Fibroblast of lung (primary cell): ENCODE data around the gene ITGA8. TPM values are rescaled to one million over a fixed set of nuclear protein-coding genes. Genes with fewer than 3 reads are reported as not detected.

Experiments used
- DNase-seq, 2 donors: peaks; one replicate each; pipeline versions ENCODE4 v3.0.0 to v3.0.0-alpha.2; 2010; ENCODE audit warnings: low read depth in 2 of 2
- H2AFZ ChIP-seq: 2 replicates; pipeline ENCODE4 v1.5.1; 2012; ENCODE audit warnings: low read length, control low read depth, inconsistent platforms
- H3K27ac ChIP-seq: 2 replicates; pipeline ENCODE4 v1.5.1; 2011; ENCODE audit warnings: low read length, control low read depth; ENCODE audit not compliant: insufficient read depth
- H3K27me3 ChIP-seq: 2 replicates; pipeline ENCODE4 v1.5.1; 2011; ENCODE audit warnings: mild to moderate bottlenecking, low read length; ENCODE audit not compliant: control insufficient read depth, insufficient read depth
- H3K36me3 ChIP-seq: 2 replicates; pipeline ENCODE4 v1.5.1; 2011; ENCODE audit warnings: low read length; ENCODE audit not compliant: control insufficient read depth, insufficient read depth
- H3K4me1 ChIP-seq: 2 replicates; pipeline ENCODE4 v1.5.1; 2011; ENCODE audit warnings: low read length; ENCODE audit not compliant: control insufficient read depth, insufficient read depth; ENCODE audit errors: extremely low read depth
- H3K4me2 ChIP-seq: 2 replicates; pipeline ENCODE4 v1.5.1; 2011; ENCODE audit warnings: low read length, control low read depth; ENCODE audit not compliant: insufficient read depth; ENCODE audit errors: extremely low read depth
- H3K4me3 ChIP-seq, 4 experiments: fragments of 200-600 bp in 1 of 4; sonication (generic) in 1 of 4; replicated peaks in 1 of 4; 2 replicates each; pipeline ENCODE4 v1.5.1; 2011 to 2016; ENCODE audit warnings: low read length in 4 of 4, low read depth in 3 of 4, mild to moderate bottlenecking in 3 of 4, control low read depth in 2 of 4, inconsistent platforms in 1 of 4, mixed read lengths in 1 of 4; ENCODE audit not compliant: insufficient read depth in 1 of 4; ENCODE audit errors: control extremely low read depth in 1 of 4
- H3K79me2 ChIP-seq: 2 replicates; pipeline ENCODE4 v1.5.1; 2012; ENCODE audit warnings: mild to moderate bottlenecking, low read length, inconsistent platforms; ENCODE audit not compliant: control insufficient read depth, insufficient read depth
- H3K9ac ChIP-seq: 2 replicates; pipeline ENCODE4 v1.5.1; 2011; ENCODE audit warnings: mild to moderate bottlenecking, low read length, control low read depth; ENCODE audit not compliant: insufficient read depth
- H3K9me3 ChIP-seq: 2 replicates; pipeline ENCODE4 v1.5.1; 2012; ENCODE audit warnings: low read depth, low read length; ENCODE audit not compliant: control insufficient read depth, insufficient read depth
- H4K20me1 ChIP-seq: 2 replicates; pipeline ENCODE4 v1.5.1; 2011; ENCODE audit warnings: low read length; ENCODE audit not compliant: control insufficient read depth, insufficient read depth; ENCODE audit errors: extremely low read depth
- EZH2 ChIP-seq: IDR thresholded peaks from 2 replicates; pipeline ENCODE4 v1.5.1; 2012; ENCODE audit warnings: low read length, control low read depth, mild to moderate bottlenecking; ENCODE audit errors: missing control alignments
- polyA plus RNA-seq, 2 donors: library from polyadenylated mRNA; depleted of rRNA in 1 of 2; stranded (reverse) in 1 of 2; unstranded in 1 of 2; fragments of >200 nt; gene quantifications; 2 replicates each; pipeline ENCODE4 v1.2.1, GENCODE V29; 2011 to 2012; ENCODE audit warnings: missing spikeins in 1 of 2
- total RNA-seq: library from RNA; depleted of rRNA; stranded (reverse); fragments of >200 nt; gene quantifications from 2 replicates; pipeline ENCODE4 v1.2.1, GENCODE V29; 2014
- TF ChIP-seq, protein P1 (sequence below), 2 donors: IDR thresholded peaks in 1 of 2; conservative IDR thresholded peaks in 1 of 2; 1 replicate in 1 of 2; 2 replicates in 1 of 2; pipeline ENCODE4 v1.5.1; 2011 to 2012; ENCODE audit warnings: low read length in 2 of 2, control low read depth in 1 of 2, inconsistent platforms in 1 of 2, low read depth in 1 of 2, mild to moderate bottlenecking in 1 of 2

ITGA8 gene
- total and polyA plus RNA-seq, 2 donors (not counting 1 experiment from before 2014, with no cell fraction given) = 0.62 to 0.99 TPM

DNA sequence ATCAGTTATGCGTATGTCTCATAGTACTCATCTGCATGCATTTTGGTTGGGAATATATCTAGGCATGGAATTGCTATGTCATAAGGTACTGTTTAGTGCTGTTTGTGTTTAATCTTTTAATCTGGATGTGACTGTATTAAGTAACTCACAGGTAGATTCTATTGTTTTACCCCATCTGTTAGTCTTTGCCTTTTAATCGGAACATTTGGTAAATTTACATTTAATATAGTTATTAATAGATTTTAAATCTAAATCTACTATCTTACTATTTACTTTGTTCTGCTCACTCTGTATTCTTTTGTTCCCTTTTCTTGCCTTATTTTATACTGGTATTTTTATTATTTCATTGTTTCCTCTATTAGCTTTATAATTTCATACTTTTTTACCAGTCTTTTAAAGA is 10.6 kb upstream of the ITGA8 start:
- Histone ChIP-seq H3K4me1 (no peaks in the 10 kb centered on the region), H4K20me1 (no peaks in the 10 kb centered on the region), H3K36me3 (no peaks in the 10 kb centered on the region), H3K27ac (no peak overlapping the region), H3K27me3 (no peaks in the 10 kb centered on the region), H3K79me2 (no peaks in the 10 kb centered on the region), H3K4me2 (no peak overlapping the region), H2AFZ (no peak overlapping the region), H3K4me3 (no peak overlapping the region), H3K9me3 (no peaks in the 10 kb centered on the region), H3K9ac (no peak overlapping the region)
- no peak for TF ChIP-seq EZH2
- TF ChIP-seq, protein P1, sequence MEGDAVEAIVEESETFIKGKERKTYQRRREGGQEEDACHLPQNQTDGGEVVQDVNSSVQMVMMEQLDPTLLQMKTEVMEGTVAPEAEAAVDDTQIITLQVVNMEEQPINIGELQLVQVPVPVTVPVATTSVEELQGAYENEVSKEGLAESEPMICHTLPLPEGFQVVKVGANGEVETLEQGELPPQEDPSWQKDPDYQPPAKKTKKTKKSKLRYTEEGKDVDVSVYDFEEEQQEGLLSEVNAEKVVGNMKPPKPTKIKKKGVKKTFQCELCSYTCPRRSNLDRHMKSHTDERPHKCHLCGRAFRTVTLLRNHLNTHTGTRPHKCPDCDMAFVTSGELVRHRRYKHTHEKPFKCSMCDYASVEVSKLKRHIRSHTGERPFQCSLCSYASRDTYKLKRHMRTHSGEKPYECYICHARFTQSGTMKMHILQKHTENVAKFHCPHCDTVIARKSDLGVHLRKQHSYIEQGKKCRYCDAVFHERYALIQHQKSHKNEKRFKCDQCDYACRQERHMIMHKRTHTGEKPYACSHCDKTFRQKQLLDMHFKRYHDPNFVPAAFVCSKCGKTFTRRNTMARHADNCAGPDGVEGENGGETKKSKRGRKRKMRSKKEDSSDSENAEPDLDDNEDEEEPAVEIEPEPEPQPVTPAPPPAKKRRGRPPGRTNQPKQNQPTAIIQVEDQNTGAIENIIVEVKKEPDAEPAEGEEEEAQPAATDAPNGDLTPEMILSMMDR (conservative IDR thresholded peaks at IDR 0.05 in 1 of 2, IDR thresholded peaks at IDR 0.05 in 1 of 2; ENCODE audit: low read depth in 1 of 2, low read length in 2 of 2) = no peak
- DNase-seq = no peak

DNA sequence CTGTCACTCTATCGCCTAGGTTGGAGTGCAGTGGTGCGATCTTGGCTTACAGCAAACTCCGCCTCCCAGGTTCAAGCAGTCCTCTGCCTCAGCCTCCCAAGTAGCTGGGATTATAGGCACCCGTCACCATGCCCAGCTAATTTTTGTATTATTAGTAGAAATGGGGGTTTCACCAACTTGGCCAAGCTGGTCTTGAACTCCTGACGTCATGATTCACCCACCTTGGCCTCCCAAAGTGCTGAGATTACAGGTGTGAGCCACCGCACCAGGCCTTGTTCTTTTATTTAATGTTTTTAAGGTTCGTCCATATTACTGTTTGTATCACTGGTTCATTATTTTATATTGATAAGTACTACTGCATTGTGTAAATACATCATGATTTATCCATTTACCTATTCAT is 10.2 kb upstream of the ITGA8 start:
- H2AFZ ChIP-seq = no peak overlapping the region
- H3K4me2 ChIP-seq = no peak overlapping the region
- no peaks in the 10 kb centered on the region for H3K9me3 ChIP-seq
- H3K4me3 ChIP-seq = no peak overlapping the region
- H3K79me2 ChIP-seq = no peaks in the 10 kb centered on the region
- H3K27me3 ChIP-seq = no peaks in the 10 kb centered on the region
- no peak overlapping the region for H3K27ac ChIP-seq
- no peak overlapping the region for H3K9ac ChIP-seq
- H4K20me1 ChIP-seq = no peaks in the 10 kb centered on the region
- no peaks in the 10 kb centered on the region for H3K36me3 ChIP-seq
- DNase-seq = no peak
- TF ChIP-seq, protein P1 (conservative IDR thresholded peaks at IDR 0.05 in 1 of 2, IDR thresholded peaks at IDR 0.05 in 1 of 2; ENCODE audit: low read depth in 1 of 2, low read length in 2 of 2) = no peak
- TF ChIP-seq EZH2 = no peak
- no peaks in the 10 kb centered on the region for H3K4me1 ChIP-seq

- no peak for DNase-seq
These were observed 6.3 kb upstream of the ITGA8 start for GRCh38 chr10:15726042-15726441.

More at GRCh38 chr10:15726042-15726441, 6.3 kb upstream of the ITGA8 start:
- Histone ChIP-seq H3K79me2 (no peaks in the 10 kb centered on the region), H3K27ac (no peak overlapping the region), H3K4me2 (no peak overlapping the region), H3K4me1 (no peaks in the 10 kb centered on the region), H3K36me3 (no peaks in the 10 kb centered on the region), H3K4me3 (no peak overlapping the region), H3K27me3 (no peaks in the 10 kb centered on the region), H2AFZ (no peak overlapping the region), H3K9me3 (no peaks in the 10 kb centered on the region), H3K9ac (no peak overlapping the region), H4K20me1 (no peaks in the 10 kb centered on the region)
- no peak for TF ChIP-seq EZH2
- TF ChIP-seq, protein P1 (conservative IDR thresholded peaks at IDR 0.05 in 1 of 2, IDR thresholded peaks at IDR 0.05 in 1 of 2; ENCODE audit: low read depth in 1 of 2, low read length in 2 of 2) = no peak
